SH-SY5Y (cell line): ENCODE measurements around the gene RAB9A.

Experiments
- GATA2 ChIP-seq: IDR thresholded peaks from 2 replicates; pipeline ENCODE4 v1.6.1; 2011; ENCODE audit warnings: mild to moderate bottlenecking, low read depth, low read length
- GATA3 ChIP-seq: IDR thresholded peaks from 2 replicates; pipeline ENCODE4 v1.6.1; 2011; ENCODE audit warnings: low read depth, mild to moderate bottlenecking, low read length, moderate library complexity

- TF ChIP-seq GATA3 (no peak), GATA2 (no peak)
Observed at GRCh38 chrX:13662355-13662791, 26.6 kb upstream of the RAB9A start.
